MCF 10A (cell line): ENCODE data around the gene ZNF423. TPM values are rescaled to one million over a fixed set of nuclear protein-coding genes. Genes with fewer than 3 reads are reported as not detected.

Experiments used
- BruUV-seq: library from RNA; stranded (reverse); fragments of 400-500 nt; replicated peaks from 2 replicates; lab custom pipeline; 2021; lab: Mats Ljungman, UMichigan
- CTCF ChIA-PET: fragments of 300-600 bp; sonication (Branson Sonifier 250); formaldehyde crosslinking; extraction: SDS; loops from one replicate; lab custom pipeline; 2021; ENCODE audit warnings: antibody characterized with exemption, inconsistent platforms; lab: Yijun Ruan, JAX
- POLR2A ChIA-PET: fragments of 300-600, 350-650 bp; sonication (Branson Sonifier 250); formaldehyde crosslinking; extraction: SDS; loops from one replicate; lab custom pipeline; 2020; ENCODE audit warnings: antibody characterized with exemption, inconsistent platforms; lab: Yijun Ruan, JAX
- DNase-seq: peaks from one replicate; pipeline ENCODE4 v3.0.0-alpha.2; 2018; ENCODE audit not compliant: unreplicated experiment
- H3K27ac Mint-ChIP-seq: one replicate; pipeline ENCODE4 v1.8.0; 2022; ENCODE audit warnings: mild to moderate bottlenecking, low read depth, mixed read lengths; ENCODE audit not compliant: unreplicated experiment
- H3K27me3 Mint-ChIP-seq: one replicate; pipeline ENCODE4 v1.8.0; 2022; ENCODE audit warnings: mixed read lengths; ENCODE audit not compliant: insufficient read depth, unreplicated experiment
- H3K36me3 Mint-ChIP-seq: one replicate; pipeline ENCODE4 v1.8.0; 2022; ENCODE audit warnings: mild to moderate bottlenecking, moderate library complexity, mixed read lengths; ENCODE audit not compliant: insufficient read depth, unreplicated experiment
- H3K4me1 Mint-ChIP-seq: one replicate; pipeline ENCODE4 v1.8.0; 2022; ENCODE audit warnings: mixed read lengths; ENCODE audit not compliant: insufficient read depth, unreplicated experiment
- H3K4me3 Mint-ChIP-seq: one replicate; pipeline ENCODE4 v1.8.0; 2022; ENCODE audit warnings: mild to moderate bottlenecking, moderate library complexity, mixed read lengths; ENCODE audit not compliant: unreplicated experiment
- H3K9me3 Mint-ChIP-seq: one replicate; pipeline ENCODE4 v1.8.0; 2022; ENCODE audit warnings: mixed read lengths; ENCODE audit not compliant: unreplicated experiment
- intact Hi-C: fragments of 100-400 bp; cut with micrococcal nuclease; formaldehyde crosslinking; loops from 2 replicates; pipeline ENCODE4 v1.14.1; 2022
- total RNA-seq: library from RNA; stranded (reverse); gene quantifications from 2 replicates; pipeline ENCODE4 v1.2.3, GENCODE V29; 2022
- TF ChIP-seq, protein P1 (sequence below): fragments of 200-600 bp; IDR thresholded peaks from one replicate; pipeline ENCODE4 v1.8.0; 2022; ENCODE audit warnings: antibody characterized with exemption, mild to moderate bottlenecking; ENCODE audit not compliant: unreplicated experiment

Gene ZNF423
- total RNA-seq, 1 experiment from 2014 or later: not detected

DNA sequence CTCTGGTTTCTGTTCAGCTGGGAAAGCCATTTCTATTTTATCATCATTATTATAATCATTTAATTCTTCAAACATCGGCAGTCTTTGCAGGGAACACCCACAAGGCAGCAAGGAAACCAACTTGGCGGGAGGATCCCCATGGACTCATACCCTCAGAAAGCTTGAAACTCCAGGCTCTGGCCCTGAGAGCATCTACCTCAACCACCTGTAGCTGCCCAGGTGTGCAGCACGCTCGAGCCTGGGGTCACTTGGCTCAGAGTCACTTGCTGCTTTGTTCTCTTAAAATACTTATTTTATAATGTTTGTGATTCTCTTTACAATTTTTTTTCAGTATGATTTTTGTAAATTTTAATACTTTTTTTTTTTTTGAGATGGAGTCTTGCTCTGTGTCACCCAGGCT lies 6.8 kb upstream of the ZNF423 start:
- ChIA-PET POLR2A (no interaction called here), CTCF (interaction anchor here (0.9 to 1.3 kb wide), 3 partner anchors 15 to 56 kb away, joined by 3 to 5 read pairs (median 4); no protein-coding TSS in a partner anchor)
- Mint-ChIP-seq H3K4me3 (no peak overlapping the region), H3K4me1 (peaks cover 4% of the 10 kb centered on the region), H3K27me3 (peaks cover 49% of the 10 kb centered on the region), H3K9me3 (no peaks in the 10 kb centered on the region), H3K27ac (no peak overlapping the region), H3K36me3 (no peaks in the 10 kb centered on the region)
- intact Hi-C loops: no loop called here
- TF ChIP-seq, protein P1, sequence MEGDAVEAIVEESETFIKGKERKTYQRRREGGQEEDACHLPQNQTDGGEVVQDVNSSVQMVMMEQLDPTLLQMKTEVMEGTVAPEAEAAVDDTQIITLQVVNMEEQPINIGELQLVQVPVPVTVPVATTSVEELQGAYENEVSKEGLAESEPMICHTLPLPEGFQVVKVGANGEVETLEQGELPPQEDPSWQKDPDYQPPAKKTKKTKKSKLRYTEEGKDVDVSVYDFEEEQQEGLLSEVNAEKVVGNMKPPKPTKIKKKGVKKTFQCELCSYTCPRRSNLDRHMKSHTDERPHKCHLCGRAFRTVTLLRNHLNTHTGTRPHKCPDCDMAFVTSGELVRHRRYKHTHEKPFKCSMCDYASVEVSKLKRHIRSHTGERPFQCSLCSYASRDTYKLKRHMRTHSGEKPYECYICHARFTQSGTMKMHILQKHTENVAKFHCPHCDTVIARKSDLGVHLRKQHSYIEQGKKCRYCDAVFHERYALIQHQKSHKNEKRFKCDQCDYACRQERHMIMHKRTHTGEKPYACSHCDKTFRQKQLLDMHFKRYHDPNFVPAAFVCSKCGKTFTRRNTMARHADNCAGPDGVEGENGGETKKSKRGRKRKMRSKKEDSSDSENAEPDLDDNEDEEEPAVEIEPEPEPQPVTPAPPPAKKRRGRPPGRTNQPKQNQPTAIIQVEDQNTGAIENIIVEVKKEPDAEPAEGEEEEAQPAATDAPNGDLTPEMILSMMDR: no peak
- no peak for DNase-seq
- BruUV-seq: no TSS peak

DNA sequence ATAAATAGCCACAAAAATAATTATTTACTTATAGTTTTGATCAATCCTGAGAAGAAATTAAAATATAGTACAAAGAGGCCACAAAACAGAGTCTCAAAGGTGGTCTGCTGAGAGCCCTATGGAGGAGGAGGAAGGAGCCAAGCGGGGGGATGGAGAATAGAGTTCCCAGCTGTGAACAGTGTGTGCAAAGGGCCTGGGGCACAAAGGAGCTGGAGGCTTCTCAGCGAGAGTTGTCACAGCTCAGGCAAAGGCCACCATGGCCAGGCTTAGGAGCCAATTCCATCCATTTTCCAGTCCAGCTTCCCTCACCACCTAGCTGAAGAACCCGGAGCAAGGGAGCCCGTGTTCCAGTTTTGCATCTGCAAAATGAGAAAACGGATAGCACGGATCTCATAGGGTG lies 5.4 kb upstream of the ZNF423 start:
- CTCF ChIA-PET: interaction anchor here (0.6 to 1.6 kb wide), 4 partner anchors 60 to 516 kb away, joined by 3 read pairs; no protein-coding TSS in a partner anchor
- POLR2A ChIA-PET: no interaction called here
- no peaks in the 10 kb centered on the region for H3K9me3 Mint-ChIP-seq
- H3K4me1 Mint-ChIP-seq: peaks cover 4% of the 10 kb centered on the region
- DNase-seq: no peak
- intact Hi-C loops: no loop called here
- H3K36me3 Mint-ChIP-seq: no peaks in the 10 kb centered on the region
- no peak overlapping the region for H3K27ac Mint-ChIP-seq
- no peak overlapping the region for H3K4me3 Mint-ChIP-seq
- H3K27me3 Mint-ChIP-seq: peaks cover 47% of the 10 kb centered on the region
- TF ChIP-seq, protein P1: no peak
- no TSS peak for BruUV-seq

DNA sequence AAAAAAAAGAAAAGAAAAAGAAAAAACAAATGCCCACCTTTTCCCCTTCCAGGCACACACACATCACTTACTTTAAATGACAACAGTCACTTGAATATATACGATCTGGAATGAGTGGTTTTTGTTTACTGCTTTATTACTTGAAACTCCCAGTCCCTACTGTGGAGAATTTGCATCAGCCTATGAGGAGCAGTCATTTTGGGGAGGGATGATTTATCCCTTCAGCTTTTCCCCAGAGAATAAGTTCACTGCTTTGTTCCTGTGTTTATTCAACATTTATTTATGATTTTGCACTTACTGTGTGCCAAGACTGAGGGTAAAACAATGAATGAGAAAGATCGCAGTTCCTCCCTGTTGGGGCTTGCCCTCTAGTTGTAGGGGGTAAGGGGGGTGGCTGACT lies 4.7 kb upstream of the ZNF423 start:
- no TSS peak for BruUV-seq
- ChIA-PET POLR2A (no interaction called here), CTCF (interaction anchor here (0.5 to 1.6 kb wide), 7 partner anchors 10 to 490 kb away, joined by 3 to 8 read pairs (median 3); no protein-coding TSS in a partner anchor)
- no peak for DNase-seq
- H3K27ac Mint-ChIP-seq: no peak overlapping the region
- intact Hi-C loops: no loop called here
- peaks cover 47% of the 10 kb centered on the region for H3K27me3 Mint-ChIP-seq
- H3K4me1 Mint-ChIP-seq: peaks cover 4% of the 10 kb centered on the region
- H3K9me3 Mint-ChIP-seq: no peaks in the 10 kb centered on the region
- TF ChIP-seq, protein P1: no peak
- H3K4me3 Mint-ChIP-seq: no peak overlapping the region
- no peaks in the 10 kb centered on the region for H3K36me3 Mint-ChIP-seq

DNA sequence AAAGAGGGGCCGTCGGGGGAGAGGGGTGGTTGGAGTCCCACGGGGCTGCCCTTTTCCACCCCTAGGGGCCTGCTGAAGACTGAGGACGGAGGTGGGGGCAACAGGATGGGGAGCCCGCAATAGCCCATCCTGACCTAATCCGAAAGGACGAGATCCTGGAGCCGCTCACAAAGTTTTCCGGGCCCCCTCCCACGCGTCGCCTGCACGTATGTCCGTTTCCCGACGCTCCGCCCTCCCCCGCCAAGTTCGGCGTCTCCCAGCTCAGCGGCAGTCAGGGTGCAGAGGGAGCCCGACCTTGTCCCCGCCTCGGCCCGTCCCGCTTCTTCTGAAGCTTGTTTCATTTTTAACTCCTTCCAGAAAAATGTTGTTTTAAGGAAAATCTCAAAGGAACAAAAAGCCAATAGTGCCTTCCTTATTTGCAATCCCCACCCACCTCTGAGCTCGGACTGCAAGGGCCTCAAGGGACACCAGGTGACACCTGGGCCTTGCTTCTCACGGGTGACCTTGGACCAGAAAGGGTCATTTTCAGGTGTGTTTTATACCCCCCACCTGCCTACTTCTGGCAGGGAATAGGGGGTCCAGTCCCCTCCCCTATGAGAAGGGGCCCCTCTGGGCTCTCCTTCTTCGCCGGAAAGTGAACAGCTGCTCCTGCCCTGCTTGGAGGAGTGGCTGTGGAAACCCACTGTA lies 3.4 kb upstream of the ZNF423 start:
- H3K9me3 Mint-ChIP-seq: no peaks in the 10 kb centered on the region
- no peak overlapping the region for H3K27ac Mint-ChIP-seq
- ChIA-PET POLR2A (interaction anchor here (0.6 kb wide), 1 partner anchor 78 kb away, joined by 4 read pairs; no protein-coding TSS in a partner anchor), CTCF (interaction anchor here (0.5 to 3.3 kb wide), 6 partner anchors 18 to 451 kb away, joined by 3 to 26 read pairs (median 4); no protein-coding TSS in a partner anchor)
- no peak for DNase-seq
- H3K4me1 Mint-ChIP-seq: peaks cover 4% of the 10 kb centered on the region
- TF ChIP-seq, protein P1: no peak
- intact Hi-C loops: loop anchor here (5.0 kb wide), 2 partner anchors 252 to 367 kb away; no protein-coding TSS in a partner anchor
- H3K36me3 Mint-ChIP-seq: no peaks in the 10 kb centered on the region
- H3K27me3 Mint-ChIP-seq: peaks cover 51% of the 10 kb centered on the region
- no TSS peak for BruUV-seq
- H3K4me3 Mint-ChIP-seq: no peak overlapping the region
